GM15510 (cell line): ENCODE results near the gene GSG1L.

Source experiments
- POLR2A ChIP-seq: IDR thresholded peaks from 3 replicates; pipeline ENCODE4 v1.6.1; 2011; ENCODE audit warnings: borderline replicate concordance; ENCODE audit not compliant: insufficient read length; ENCODE audit errors: extremely low read depth

The GSG1L gene

DNA sequence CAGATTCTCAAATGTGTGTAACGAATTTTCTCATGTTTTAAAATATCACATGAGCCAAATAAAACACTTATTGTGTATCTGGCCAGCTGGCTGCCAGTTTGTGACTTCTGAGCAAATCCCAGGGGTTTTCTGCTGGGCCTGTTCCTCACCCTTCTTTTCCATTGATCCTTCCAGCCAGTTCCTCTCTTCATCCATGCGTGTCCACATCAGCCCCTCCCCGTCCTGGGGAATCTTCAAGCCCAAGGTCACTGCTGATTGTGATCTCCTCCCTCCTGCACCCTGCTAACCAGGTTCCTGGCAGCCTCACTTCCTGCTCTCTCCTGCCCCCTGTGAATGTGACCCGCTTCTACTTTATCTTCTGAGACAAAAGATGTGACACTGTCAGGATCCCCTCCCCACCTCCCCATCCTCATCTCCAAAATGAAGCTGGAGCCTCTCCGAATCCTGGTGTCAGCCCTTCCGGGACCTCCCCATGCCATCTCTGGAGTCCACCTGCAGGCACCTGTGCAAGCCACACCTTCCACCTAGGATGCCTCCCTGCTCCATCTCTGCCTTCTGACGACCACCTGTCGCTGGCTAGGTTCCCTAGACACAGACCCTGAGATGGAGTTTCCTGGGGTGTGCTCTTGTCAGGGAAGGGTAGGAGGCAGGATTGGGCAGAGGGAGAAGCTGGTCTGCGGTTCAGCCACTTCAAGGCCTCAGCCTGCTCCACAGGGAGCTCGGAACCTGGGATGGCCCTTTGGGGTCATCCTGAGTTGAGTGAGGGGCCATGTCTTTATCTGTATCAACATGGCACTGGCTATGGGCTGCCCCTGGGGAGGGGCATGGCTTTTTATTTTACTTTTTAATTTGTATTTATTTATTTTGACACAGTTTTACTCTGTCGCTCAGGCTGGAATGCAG lies 308.5 kb downstream of the GSG1L start:
- no peak for TF ChIP-seq POLR2A

DNA sequence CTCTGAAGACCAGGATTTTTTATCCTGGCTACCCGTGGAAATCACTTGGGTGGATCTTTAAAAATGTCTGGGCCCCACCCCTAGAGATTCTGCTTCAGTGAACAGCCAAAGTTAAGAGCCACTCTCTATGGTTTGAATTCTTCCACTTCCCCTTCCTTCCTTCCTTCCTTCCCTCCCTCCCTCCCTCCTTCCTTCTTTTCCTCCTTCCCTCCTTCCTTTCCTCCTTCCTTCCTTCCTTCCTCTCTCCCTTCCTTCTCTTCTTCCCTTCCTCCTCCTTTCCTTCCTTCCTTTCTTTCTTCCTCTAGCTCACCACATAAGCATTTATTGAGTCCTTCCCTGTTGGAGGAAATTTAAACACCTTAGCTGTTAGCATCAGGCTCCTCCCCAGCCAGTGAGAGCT lies 310.0 kb downstream of the GSG1L start:
- TF ChIP-seq POLR2A, result no peak

DNA sequence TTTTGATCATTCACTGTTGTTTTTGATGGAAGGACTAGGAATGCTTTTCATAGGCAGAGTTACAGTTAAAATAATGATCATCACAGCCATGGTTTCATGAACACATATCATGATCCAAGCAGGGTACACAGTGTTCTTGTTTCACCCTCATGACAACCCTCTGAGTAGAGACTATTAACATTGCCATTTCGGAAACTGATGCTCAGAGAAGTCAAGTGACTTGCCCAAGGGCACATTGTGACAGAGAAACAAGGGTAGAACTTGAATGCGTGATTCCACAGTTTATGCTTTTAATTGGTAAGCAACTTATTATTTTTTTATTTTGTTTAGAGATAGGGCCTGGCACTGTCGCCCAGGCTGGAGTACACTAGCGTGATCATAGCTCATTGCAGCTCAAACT lies 311.3 kb downstream of the GSG1L start:
- no peak for TF ChIP-seq POLR2A

- no peak for TF ChIP-seq POLR2A
Observed at GRCh38 chr16:27751676-27752075, 311.8 kb downstream of the GSG1L start.

DNA sequence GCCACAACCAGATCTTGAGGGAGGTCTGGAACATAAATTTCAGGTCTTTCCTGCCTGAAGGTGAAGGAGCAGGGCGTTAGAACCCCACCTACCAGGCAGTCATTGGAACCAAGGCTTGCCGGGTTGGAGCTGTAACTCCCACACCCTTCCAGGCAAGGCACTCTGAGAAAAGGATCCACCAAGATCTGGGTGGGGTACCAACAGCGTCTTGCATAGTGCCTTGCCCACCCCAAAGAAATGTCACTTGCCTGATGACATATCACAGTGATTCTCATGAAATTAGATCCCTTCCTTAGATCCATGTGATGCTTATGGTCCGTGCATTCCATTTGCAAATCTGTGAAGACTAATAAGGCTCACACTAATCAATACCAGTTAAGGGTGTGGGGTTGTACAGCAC lies 312.3 kb downstream of the GSG1L start:
- TF ChIP-seq POLR2A, result no peak

DNA sequence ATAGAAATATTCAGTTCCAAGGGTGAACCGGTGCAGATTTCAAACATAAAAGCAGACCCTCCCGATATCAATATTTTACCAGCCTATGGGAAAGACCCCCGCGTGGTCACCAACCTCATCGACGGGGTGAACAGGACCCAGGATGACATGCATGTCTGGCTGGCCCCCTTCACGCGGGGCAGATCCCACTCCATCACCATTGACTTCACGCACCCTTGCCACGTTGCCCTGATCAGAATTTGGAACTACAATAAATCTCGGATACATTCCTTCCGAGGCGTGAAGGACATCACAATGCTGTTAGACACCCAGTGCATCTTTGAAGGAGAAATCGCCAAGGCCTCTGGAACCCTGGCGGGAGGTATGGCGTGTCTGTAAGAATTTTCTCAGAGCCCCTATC lies 313.6 kb downstream of the GSG1L start:
- no peak for TF ChIP-seq POLR2A

DNA sequence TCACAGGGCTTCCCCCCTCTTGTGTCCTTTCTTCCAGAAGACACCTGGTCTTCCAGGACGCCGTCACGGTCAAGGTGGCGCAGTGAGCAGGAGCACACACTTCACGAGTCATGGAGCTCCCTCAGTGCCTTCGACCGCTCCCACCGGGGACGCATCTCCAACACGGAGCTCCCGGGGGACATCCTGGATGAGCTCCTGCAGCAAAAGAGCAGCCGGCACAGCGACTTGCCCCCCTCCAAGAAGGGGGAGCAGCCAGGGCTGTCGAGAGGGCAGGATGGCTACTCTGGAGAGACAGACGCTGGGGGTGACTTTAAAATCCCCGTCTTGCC lies 314.0 kb downstream of the GSG1L start:
- no peak for TF ChIP-seq POLR2A

GRCh38 chr16:27748868-27749546 lies 314.5 kb downstream of the GSG1L start:
- TF ChIP-seq POLR2A, result no peak

- TF ChIP-seq POLR2A, result no peak
Observed at GRCh38 chr16:27747946-27748345, 315.6 kb downstream of the GSG1L start.

GRCh38 chr16:27746076-27746855 lies 317.2 kb downstream of the GSG1L start:
- TF ChIP-seq POLR2A, result no peak

DNA sequence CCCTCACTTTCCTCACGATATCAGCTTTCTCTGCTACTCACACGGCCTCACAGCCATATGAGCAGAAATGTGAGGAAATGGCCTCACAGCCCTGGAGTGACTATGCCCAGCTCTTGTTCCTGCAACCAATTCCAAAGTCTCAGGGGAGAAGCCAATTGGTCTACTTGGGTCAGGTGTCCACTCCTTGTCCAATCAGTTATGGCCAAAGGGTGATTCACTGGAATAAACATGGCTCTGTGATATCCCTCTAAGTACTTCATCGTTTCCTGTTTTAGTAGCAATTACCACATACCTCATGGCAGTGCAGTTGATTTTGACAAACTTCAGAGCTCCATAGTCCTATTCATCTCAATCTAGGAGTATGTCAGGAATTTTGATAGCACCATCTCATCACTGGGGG lies 318.2 kb downstream of the GSG1L start:
- TF ChIP-seq POLR2A, result no peak

GRCh38 chr16:27743963-27744362 lies 319.6 kb downstream of the GSG1L start:
- no peak for TF ChIP-seq POLR2A

DNA sequence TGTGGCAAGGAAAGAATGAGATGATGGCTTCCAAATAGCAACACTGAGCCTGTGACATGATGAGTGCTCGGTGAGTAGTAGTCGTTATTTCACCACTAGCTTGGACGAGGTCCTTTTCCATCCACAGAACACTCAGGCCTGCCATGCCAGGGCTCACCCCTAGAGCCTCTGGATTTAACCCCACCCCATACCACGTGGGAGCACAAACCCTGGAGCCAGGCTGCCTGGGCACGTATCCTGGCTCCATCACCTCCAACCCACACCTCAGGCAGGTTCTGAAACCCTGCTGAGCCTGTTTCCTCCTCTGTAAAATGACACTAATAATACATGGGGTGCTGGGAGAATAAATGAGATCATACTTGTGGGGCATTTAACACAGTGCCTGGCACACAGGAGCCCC lies 321.2 kb downstream of the GSG1L start:
- TF ChIP-seq POLR2A, result no peak

GRCh38 chr16:27740496-27741201 lies 322.9 kb downstream of the GSG1L start:
- TF ChIP-seq POLR2A, result no peak
